Esophagus (tissue), 2 donors: ENCODE measurements around the gene PPP1R15B. TPM values are rescaled to one million over a fixed set of nuclear protein-coding genes. Genes with fewer than 3 reads are reported as not detected.

Experiments used
- H3K27ac ChIP-seq, 2 donors: one replicate each; pipeline ENCODE4 v1.5.1; 2013; ENCODE audit warnings: low read depth in 2 of 2, mild to moderate bottlenecking in 2 of 2, inconsistent platforms in 1 of 2, low read length in 1 of 2, moderate library complexity in 1 of 2
- H3K27me3 ChIP-seq, 2 donors: one replicate each; pipeline ENCODE4 v1.6.1; 2013; ENCODE audit warnings: low read length in 2 of 2, control low read depth in 1 of 2, mild to moderate bottlenecking in 1 of 2; ENCODE audit not compliant: insufficient read depth in 2 of 2, control insufficient read depth in 1 of 2
- H3K36me3 ChIP-seq, 2 donors: one replicate each; pipeline ENCODE4 v1.6.1; 2013; ENCODE audit warnings: low read length in 1 of 2; ENCODE audit not compliant: control insufficient read depth in 2 of 2, insufficient read depth in 2 of 2
- H3K4me1 ChIP-seq, 2 donors: one replicate each; pipeline ENCODE4 v1.6.1; 2013; ENCODE audit warnings: low read length in 1 of 2; ENCODE audit not compliant: control insufficient read depth in 2 of 2, insufficient read depth in 2 of 2
- H3K4me3 ChIP-seq, 2 donors: one replicate each; pipeline ENCODE4 v1.5.1; 2013; ENCODE audit warnings: low read length in 2 of 2, mild to moderate bottlenecking in 2 of 2, low read depth in 1 of 2, moderate library complexity in 1 of 2
- H3K9me3 ChIP-seq, 2 donors: one replicate each; pipeline ENCODE4 v1.6.1; 2013; ENCODE audit warnings: mild to moderate bottlenecking in 2 of 2, low read depth in 1 of 2, low read length in 1 of 2, moderate library complexity in 1 of 2; ENCODE audit not compliant: control insufficient read depth in 2 of 2, insufficient read depth in 1 of 2
- WGBS, 2 donors: extraction: QIAGEN DNeasy Blood & Tissue Kit; methylation state at CpG; one replicate each; pipeline ENCODE4 v1.1.7; 2013; 5-methylcytosine and 5-hydroxymethylcytosine counted together
- polyA plus RNA-seq, 2 donors: library from polyadenylated mRNA; stranded (reverse); fragments of 200-250 nt; gene quantifications; one replicate each; pipeline ENCODE4 v1.2.3, GENCODE V29; 2013
- donor health status: healthy with polysubstance abuse.
- donor health status: Bipolar disorder and iron deficiency.

The PPP1R15B gene
- polyA plus RNA-seq, 2 donors: 14.1 to 15.7 TPM

- WGBS, 2 donors: 66 to 71% methylated on average over 11 of the region's 11 CpGs
- no peak overlapping the region for H3K27ac ChIP-seq
- H3K4me3 ChIP-seq: no peak overlapping the region
- H3K9me3 ChIP-seq: no peaks in the 10 kb centered on the region
- H3K36me3 ChIP-seq: peaks cover 0 to 39% of the 10 kb centered on the region in 2 donors
- peaks cover 2 to 38% of the 10 kb centered on the region in 2 donors for H3K4me1 ChIP-seq
- H3K27me3 ChIP-seq: no peaks in the 10 kb centered on the region
Measured at GRCh38 chr1:204445860-204446412, 34.3 kb upstream of the PPP1R15B start.

- peaks cover 2 to 30% of the 10 kb centered on the region in 2 donors for H3K4me1 ChIP-seq
- no peak overlapping the region for H3K4me3 ChIP-seq
- no peaks in the 10 kb centered on the region for H3K9me3 ChIP-seq
- WGBS, 2 donors: 38 to 65% methylated on average over 11 of the region's 11 CpGs
- H3K36me3 ChIP-seq: peaks cover 0 to 33% of the 10 kb centered on the region in 2 donors
- H3K27ac ChIP-seq: peak overlapping the region; percentile 85 to 95
- H3K27me3 ChIP-seq: no peaks in the 10 kb centered on the region
Measured at GRCh38 chr1:204443871-204444581, 32.4 kb upstream of the PPP1R15B start.

- no peak overlapping the region for H3K4me3 ChIP-seq
- H3K4me1 ChIP-seq: peaks cover 2 to 34% of the 10 kb centered on the region in 2 donors
- H3K27me3 ChIP-seq: no peaks in the 10 kb centered on the region
- peaks cover 0 to 32% of the 10 kb centered on the region in 2 donors for H3K36me3 ChIP-seq
- peak overlapping the region; percentile 85 to 95 for H3K27ac ChIP-seq
- no peaks in the 10 kb centered on the region for H3K9me3 ChIP-seq
- WGBS, 2 donors: 50 to 60% methylated on average over 8 of the region's 8 CpGs
Measured at GRCh38 chr1:204443260-204443619, 31.6 kb upstream of the PPP1R15B start.

GRCh38 chr1:204442376-204443259 lies 31.0 kb upstream of the PPP1R15B start:
- Histone ChIP-seq H3K27ac (peak overlapping the region; percentile 69 to 95), H3K9me3 (no peaks in the 10 kb centered on the region), H3K36me3 (peaks cover 2 to 30% of the 10 kb centered on the region in 2 donors), H3K4me1 (peaks cover 2 to 36% of the 10 kb centered on the region in 2 donors), H3K4me3 (no peak overlapping the region), H3K27me3 (no peaks in the 10 kb centered on the region)
- WGBS, 2 donors: 76 to 83% methylated on average over 13 of the region's 13 CpGs

- Histone ChIP-seq H3K4me1 (peaks cover 2 to 35% of the 10 kb centered on the region in 2 donors), H3K9me3 (no peaks in the 10 kb centered on the region), H3K4me3 (no peak overlapping the region), H3K36me3 (peaks cover 4 to 21% of the 10 kb centered on the region in 2 donors), H3K27ac (no peak overlapping the region), H3K27me3 (no peaks in the 10 kb centered on the region)
- WGBS, 2 donors: 87 to 88% methylated on average over 6 of the region's 6 CpGs
Measured at GRCh38 chr1:204441558-204441957, 29.9 kb upstream of the PPP1R15B start.

- Histone ChIP-seq H3K9me3 (no peaks in the 10 kb centered on the region), H3K4me1 (peaks cover 2 to 30% of the 10 kb centered on the region in 2 donors), H3K27ac (peak overlapping the region; percentile 58 to 62), H3K27me3 (no peaks in the 10 kb centered on the region), H3K4me3 (no peak overlapping the region), H3K36me3 (peaks cover 4 to 16% of the 10 kb centered on the region in 2 donors)
- 60 to 73% methylated on average over 13 of the region's 13 CpGs for WGBS, 2 donors
Measured at GRCh38 chr1:204439621-204440375, 28.2 kb upstream of the PPP1R15B start.

- Histone ChIP-seq H3K4me1 (peaks cover 2 to 25% of the 10 kb centered on the region in 2 donors), H3K36me3 (peaks cover 11 to 24% of the 10 kb centered on the region in 2 donors), H3K9me3 (no peaks in the 10 kb centered on the region), H3K4me3 (no peak overlapping the region), H3K27ac (peak overlapping the region; percentile 94 to 97), H3K27me3 (no peaks in the 10 kb centered on the region)
- 35 to 58% methylated on average over 7 of the region's 7 CpGs for WGBS, 2 donors
Measured at GRCh38 chr1:204438628-204439027, 27.0 kb upstream of the PPP1R15B start.

- Histone ChIP-seq H3K4me1 (peaks cover 2 to 22% of the 10 kb centered on the region in 2 donors), H3K9me3 (no peaks in the 10 kb centered on the region), H3K27me3 (no peaks in the 10 kb centered on the region), H3K36me3 (peaks cover 16 to 30% of the 10 kb centered on the region in 2 donors), H3K27ac (peak overlapping the region; percentile 85 to 96), H3K4me3 (no peak overlapping the region)
- 71% methylated on average over 8 of the region's 8 CpGs for WGBS, 2 donors
Measured at GRCh38 chr1:204437796-204438570, 26.4 kb upstream of the PPP1R15B start.
